Measurements from ENCODE around the gene NME1.
"Not testable (repeated sequence)": the region's sequence is repeated elsewhere in the genome, so short reads cannot be mapped to it uniquely, and the experiment has no call there.

The NME1 gene

DNA sequence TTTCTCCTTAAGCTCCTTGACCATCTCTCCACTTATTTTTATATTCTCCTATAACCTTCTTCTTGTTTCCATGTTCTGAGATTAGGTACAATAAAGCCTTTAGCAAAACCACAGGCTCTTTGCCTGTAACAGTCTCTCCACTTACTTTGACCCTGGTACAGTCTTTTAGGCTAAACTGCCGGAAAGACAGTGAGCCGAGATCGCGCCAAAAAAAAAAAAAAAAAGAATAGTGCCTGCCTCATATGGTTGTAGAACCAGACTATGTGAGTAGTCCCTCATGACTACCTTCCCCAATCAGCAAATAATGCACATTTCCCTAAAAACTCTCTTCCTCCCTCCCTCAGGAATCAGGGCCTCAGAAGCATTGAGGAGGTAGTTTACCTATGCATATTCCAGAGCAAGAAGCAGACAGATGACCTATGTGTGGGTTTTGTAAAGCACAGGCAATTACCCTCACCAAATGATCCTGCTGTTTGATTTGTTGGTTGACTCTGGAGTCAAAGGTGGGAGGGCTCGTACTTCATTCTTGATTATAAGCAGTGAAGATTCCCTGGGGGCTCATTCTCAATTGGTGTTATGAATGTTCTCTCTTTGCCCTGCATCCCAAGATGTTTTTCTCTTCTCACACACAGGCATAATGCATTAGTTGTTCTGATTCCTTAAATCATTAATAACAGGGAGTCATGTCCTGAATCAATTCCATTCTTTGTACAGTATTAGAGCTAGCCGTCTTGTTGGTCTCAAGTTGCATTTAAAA is 8.9 kb upstream of the NME1 start:
- in situ Hi-C loops (cut with MboI; ENCODE audit: low sequenced_read_pairs): loop anchor here (10.0 kb wide), 1 partner anchor 140 kb away; no protein-coding TSS in a partner anchor

DNA sequence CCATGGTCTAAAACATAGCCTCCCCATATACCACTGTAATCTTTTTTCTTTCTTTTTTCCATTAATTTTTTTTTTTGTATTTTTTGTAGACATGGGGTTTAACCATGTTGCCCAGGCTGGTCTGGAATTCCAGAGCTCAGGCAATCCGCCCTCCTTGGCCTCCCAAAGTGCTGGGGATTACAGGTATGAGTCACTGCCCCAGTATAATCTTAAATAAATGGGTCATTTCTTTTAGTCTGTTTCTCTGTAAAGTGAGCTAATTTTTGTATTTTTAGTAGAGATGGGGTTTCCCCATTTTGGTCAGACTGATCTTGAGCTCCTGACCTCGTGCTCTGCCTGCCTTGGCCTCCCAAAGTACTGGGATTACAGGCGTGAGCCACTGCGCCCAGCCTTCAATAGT is 5.7 kb upstream of the NME1 start:
- in situ Hi-C loops (cut with MboI; ENCODE audit: low sequenced_read_pairs): loop anchor here (10.0 kb wide), 1 partner anchor 143 kb away; no protein-coding TSS in a partner anchor

DNA sequence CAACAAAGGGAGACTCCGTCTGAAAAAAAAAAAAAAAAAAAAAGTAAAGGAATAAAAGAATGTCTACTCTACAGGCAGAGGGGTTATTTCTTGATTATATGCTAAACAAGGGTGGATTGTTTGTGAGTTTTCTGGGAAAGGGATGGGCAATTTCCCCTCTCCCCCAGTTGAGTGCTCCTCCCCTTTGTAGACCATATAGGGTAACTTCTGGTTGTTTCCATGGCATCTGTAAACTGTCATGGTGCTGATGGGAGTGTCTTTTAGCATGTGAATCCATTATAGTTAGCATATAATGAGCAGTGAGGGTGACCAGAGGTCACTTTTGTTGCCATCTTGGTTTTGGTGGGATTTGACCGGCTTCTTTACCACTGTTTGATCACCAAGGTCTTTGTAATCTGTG is 4.2 kb upstream of the NME1 start:
- in situ Hi-C loops (cut with MboI; ENCODE audit: low sequenced_read_pairs): loop anchor here (10.0 kb wide), 1 partner anchor 144 kb away; no protein-coding TSS in a partner anchor

DNA sequence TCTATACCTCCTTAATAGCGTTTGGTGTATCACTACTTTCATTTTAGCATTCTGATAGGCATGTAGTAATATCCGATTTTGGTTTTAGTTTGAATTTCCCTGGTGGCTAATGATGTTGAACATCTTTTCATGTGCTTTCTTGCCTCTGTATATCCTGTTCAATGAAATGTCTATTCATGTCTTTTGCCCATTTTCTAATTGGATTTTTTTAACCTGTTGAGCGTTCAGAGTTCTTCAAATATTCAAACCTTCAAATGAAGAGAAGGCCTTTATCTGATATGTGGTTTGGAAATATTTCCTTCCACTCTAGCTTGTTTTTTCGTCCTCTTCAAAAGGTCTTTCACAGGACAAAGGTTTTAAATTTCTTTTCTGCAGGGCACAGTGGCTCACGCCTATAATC is 2.4 kb upstream of the NME1 start:
- in situ Hi-C loops (cut with MboI; ENCODE audit: low sequenced_read_pairs): no loop called here

DNA sequence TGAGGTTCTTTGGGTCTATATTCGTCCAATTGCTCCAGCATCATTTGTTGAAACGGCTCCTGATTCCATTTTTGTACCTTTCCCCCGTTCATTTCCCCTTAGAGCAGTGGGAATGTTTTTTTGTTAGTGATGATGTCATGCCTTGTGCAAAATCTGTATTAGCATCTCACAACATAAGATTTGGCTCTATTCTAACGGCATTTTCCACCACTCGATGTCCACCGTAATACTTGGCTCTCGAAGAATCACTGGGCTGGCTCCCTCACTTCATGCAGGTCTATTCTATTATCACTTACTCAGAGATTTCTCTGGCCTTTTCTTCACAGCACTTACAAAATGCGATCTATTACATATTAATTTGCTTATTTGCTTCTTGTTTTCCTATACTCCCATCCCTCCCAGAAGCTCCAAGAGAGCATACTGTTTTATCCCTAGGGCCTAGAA is 571 bp upstream of the NME1 start:
- in situ Hi-C loops (cut with MboI; ENCODE audit: low sequenced_read_pairs): no loop called here

DNA sequence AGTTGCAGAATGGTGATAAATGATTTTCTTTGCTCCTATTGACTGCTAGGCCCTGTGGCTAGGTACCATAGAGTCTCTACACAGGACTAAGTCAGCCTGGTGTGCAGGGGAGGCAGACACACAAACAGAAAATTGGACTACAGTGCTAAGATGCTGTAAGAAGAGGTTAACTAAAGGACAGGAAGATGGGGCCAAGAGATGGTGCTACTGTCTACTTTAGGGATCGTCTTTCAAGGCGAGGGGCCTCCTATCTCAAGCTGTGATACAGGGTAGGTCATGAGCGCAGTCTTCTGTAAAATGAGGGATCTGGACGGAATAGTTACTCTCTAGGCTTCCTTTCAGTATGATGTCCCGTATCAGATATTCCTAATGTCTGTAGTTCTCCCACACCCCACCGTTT is 817 bp downstream of the NME1 start:
- in situ Hi-C loops (cut with MboI; ENCODE audit: low sequenced_read_pairs): no loop called here

DNA sequence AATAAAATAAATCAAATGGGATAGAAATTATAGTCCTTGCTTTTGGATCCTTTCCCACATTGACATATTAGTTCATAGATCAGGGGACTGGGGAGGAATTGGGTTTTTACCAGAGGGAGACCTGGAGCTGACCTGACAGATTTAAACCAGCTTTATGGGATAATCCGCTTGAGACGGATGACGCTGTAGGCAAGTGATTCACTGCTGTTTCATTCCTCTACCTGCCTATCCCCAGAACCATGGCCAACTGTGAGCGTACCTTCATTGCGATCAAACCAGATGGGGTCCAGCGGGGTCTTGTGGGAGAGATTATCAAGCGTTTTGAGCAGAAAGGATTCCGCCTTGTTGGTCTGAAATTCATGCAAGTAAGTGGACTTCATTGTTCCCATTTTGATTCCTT is 2.1 kb downstream of the NME1 start:
- in situ Hi-C loops (cut with MboI; ENCODE audit: low sequenced_read_pairs): no loop called here

DNA sequence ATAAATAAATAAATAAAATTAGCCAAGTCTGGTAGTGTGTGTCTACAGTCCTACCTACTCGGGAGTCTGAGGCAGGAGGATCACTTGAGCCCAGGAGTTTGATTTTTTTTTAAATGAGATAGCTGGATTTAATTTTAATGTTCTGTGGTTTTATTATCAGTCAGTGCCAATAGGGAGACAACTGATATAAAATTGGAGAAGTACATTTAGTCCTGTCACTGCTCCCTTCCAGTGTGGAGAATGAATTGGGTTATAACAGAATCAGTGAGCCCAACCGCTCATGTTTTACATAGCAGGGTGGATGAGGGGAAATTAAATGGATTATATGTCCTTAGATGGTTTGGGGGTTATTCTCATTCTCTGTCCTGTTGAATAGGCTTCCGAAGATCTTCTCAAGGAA is 6.2 kb downstream of the NME1 start:
- in situ Hi-C loops (cut with MboI; ENCODE audit: low sequenced_read_pairs): no loop called here

DNA sequence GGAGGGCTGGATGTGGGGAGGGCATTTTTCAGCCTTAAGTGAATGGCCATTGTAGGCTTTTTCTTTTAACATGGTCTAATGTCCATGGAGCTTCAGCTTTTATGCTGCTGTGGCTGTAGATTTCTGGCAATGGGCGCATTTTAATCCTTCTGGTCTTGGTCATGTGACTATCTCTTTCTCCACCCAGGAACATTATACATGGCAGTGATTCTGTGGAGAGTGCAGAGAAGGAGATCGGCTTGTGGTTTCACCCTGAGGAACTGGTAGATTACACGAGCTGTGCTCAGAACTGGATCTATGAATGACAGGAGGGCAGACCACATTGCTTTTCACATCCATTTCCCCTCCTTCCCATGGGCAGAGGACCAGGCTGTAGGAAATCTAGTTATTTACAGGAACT is 8.2 kb downstream of the NME1 start:
- in situ Hi-C loops (cut with MboI; ENCODE audit: low sequenced_read_pairs): no loop called here

DNA sequence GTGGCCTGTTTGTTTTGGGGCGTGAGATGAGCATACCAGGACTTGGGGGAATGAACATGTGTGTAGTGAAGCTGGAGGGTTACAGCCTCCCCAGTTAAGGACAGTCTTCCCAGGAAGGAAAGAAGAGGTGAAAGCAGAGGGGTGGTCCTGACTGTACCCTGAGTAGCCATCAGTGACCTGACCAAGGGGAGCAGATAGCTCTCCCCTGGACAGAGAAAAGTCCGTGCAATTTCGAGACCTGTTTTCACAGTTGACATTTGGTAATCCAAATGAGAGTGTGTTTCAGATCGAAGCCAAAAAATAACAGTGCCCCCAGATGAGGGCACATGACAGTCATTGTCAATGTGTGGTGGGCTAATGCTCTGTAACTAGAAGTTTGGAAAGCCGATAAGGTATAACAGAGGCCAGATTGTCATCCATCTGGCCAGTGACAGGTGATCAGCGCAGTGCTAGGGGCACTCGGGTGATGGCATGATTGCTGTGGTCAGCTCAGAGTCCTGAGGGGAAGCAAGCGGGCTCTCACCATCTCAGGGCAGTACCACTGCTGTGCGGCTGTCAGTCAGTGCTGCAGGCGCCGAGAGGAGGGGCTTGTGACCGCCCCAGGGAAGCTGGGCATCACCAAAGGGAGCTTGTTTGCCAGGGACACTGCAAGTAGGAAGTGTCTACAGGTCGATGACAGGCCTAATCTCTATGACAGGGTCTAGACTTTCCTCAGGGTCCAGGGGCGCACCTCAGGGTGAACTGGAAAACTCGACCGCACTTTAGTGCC is 11.7 kb downstream of the NME1 start:
- in situ Hi-C loops (cut with MboI; ENCODE audit: low sequenced_read_pairs): no loop called here

DNA sequence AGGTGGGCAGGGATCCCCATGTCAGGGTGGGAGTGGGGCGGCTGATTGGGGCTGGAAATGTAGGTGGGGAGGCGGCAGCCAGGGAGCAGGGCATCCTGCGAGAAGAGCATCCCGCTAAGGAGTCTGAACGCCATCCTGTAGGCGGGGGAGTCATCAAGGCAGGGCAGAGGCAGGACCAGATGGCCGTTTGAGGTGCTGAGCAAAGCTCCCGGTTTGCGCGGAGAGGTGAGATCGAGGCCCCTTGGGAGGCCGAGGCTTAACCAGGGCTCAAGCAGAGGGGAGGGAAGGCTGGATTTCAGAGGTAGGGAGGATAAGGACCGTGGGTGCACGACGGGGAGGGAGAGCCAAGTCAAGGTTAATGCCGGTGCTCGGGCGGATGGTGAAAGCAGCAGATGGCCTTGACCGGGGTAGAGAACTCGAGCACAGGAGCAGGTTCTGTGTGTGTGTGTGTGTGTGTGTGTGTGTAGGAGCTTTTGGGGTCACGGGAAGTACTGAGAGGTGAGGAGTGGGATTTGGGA is 12.4 kb downstream of the NME1 start:
- in situ Hi-C loops (cut with MboI; ENCODE audit: low sequenced_read_pairs): no loop called here

DNA sequence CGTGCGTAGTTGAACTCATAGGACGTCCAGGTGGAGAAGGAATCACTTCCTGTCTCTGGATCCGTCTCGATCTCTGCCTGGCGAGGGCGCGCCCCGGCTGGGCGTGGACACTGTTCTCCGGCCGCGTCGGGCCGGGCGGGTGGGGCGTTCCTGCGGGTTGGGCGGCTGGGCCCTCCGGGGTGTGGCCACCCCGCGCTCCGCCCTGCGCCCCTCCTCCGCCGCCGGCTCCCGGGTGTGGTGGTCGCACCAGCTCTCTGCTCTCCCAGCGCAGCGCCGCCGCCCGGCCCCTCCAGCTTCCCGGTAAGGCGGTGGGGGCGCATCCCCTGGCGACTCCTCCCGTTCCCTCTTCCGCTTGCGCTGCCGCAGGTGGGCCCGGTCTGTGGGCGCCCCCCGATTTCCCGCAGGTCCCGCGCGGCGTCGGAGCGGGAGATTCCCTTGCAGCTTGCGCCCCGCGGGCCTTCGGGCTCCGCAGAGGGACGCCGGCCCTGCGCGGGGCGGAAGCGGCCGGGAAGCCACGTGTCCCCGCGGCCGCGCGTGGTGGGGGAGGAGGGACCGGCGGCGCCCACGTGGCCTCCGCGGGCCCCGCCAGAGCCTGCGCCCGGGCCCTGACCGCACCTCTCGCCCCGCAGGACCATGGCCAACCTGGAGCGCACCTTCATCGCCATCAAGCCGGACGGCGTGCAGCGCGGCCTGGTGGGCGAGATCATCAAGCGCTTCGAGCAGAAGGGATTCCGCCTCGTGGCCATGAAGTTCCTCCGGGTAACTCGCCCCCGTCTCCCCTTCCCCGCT is 13.0 kb downstream of the NME1 start, which contains the start of gene NME2:
Gene NME2, plus strand, starts transcription at position 214 of the 789 bp plus-strand sequence. Its CDS starts 420 bp downstream, at position 634.
- in situ Hi-C loops (cut with MboI; ENCODE audit: low sequenced_read_pairs): no loop called here

DNA sequence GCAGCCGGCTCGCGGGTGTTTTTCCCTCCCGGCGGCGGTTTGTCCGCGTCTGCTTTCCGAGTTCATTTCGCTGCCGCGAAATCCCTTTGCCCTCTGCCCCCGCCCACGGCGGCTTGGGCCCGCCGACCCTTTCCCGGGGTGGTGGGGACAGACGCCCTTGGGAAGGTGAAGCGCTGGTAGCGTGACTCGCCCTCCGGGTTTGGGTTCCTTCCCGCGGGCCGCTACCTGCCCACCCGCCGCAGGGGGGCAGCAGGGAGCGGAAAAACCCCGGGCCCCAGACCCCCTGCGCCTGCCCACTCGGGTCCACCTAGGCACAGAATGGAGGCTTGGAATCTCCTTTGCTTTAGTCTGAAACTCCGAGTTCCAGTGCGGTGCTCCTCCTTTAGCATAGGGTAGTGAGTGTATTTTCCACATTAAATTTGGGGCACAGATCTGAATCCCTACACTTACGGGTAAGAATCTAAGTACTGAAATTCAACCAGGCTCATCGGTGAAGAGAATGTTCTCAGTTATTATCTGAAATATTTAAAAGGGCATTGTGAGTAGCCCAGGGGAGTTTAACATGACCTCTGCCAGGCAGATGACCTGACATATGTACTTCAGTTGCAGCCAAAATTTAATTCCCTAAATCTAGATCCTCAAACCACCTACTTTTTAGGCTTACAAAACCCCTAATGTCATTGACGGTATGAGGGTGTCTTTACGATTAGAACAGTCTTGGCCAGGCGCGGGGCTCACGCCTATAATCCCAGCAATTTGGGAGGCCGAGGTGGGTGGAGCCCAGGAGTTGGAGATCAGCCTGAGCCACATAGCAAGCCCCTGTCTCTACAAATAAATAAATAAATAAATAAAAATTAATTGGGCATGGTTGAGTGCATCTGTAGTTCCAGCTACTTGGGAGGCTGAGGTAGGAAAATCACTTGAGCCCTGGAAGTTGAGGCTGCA is 13.9 kb downstream of the NME1 start:
- in situ Hi-C loops (cut with MboI; ENCODE audit: low sequenced_read_pairs): no loop called here

DNA sequence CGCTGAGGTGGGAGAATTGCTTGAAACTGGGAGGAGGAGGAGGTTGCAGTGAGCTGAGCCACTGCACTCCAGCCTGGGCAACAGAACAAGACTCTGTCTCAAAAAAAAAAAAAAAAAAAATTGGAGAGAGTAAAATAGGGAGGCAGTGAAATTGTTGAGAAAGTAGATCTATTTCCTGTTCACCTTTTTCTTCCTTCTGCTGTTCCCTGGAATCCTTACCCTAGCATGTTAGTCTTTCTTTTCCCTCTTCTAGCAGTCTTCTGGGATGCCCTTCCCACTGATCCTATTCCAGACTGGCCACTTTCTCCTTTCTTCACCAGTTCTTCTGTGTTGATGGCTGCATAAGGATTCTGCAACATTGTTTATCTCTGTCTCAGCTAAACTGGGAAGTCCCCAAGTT is 16.0 kb downstream of the NME1 start:
- in situ Hi-C loops (cut with MboI; ENCODE audit: low sequenced_read_pairs): no loop called here

DNA sequence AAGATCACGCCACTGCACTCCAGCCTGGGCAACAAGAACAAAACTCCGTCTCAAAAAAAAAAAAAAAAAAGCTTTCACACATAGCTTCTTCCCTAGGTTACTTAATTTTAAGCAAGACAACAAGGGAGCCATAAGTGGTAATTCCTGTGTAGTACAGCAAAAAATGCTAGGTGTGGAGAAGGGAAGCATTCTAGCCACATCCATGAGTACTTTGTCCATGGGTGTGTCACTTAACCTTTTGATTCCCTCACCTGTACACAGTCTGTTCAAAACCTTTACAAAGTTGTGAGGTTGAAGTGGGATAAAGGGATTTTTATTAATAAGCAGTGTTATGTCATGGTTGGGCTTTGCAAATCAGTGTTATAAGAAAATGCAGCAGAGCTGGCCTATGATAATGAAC is 17.4 kb downstream of the NME1 start:
- in situ Hi-C loops (cut with MboI; ENCODE audit: low sequenced_read_pairs): no loop called here

DNA sequence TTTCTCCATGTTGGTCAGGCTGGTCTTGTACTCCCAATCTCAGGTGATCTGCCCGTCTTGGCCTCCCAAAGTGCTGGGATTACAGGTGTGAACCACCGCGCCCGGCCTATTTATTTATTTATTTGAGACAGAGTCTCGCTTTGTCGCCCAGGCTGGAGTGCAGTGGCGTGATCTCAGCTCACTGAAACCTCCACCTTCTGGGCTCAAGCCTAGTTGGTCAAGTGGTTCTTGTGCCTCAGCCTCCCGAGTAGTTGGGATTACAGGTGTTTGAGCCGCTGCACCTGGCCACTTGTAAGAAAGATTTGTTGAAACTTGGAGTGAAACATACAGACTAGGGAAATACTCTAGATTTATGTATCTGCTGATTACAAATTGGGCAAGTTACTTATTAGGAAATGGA is 18.7 kb downstream of the NME1 start:
- in situ Hi-C loops (cut with MboI; ENCODE audit: low sequenced_read_pairs): not testable (repeated sequence)

DNA sequence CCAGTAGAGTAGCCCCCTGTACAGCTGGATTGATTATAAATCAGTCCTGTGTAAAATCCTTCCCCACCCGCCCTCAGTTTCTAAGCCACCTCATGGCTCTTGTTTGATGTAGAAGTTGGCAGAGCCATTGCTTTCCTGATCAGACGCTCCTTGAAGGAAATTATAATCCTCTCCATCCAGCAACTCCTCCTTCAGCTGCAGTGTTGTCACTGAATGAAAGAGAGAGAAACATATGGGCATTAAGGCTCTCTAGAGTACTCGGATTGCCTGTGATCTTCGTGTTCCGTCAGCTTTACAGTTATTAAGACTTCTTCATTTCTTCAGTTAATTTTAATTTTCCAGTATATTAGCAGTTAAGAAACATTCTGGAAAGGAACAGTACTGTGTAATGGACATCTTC is 27.1 kb downstream of the NME1 start:
- in situ Hi-C loops (cut with MboI; ENCODE audit: low sequenced_read_pairs): no loop called here

DNA sequence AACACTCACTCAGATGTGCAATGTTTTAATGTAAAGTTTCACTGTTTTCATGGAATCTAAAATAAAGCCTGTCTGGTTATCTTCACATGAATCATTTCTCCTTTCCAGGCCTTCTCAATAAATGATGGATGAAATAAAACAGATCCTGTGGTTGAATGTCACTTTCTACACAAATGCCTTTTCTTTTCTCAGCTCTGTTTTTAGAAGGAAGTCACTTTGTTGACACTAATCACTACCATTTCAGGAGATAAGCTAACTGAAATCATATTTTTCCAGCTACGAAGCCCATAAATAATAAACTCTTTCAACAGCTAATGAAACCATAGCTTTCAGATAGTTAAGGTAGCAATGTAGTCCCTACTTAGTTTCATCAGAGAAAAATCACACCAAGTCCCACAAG is 30.8 kb downstream of the NME1 start:
- in situ Hi-C loops (cut with MboI; ENCODE audit: low sequenced_read_pairs): no loop called here

DNA sequence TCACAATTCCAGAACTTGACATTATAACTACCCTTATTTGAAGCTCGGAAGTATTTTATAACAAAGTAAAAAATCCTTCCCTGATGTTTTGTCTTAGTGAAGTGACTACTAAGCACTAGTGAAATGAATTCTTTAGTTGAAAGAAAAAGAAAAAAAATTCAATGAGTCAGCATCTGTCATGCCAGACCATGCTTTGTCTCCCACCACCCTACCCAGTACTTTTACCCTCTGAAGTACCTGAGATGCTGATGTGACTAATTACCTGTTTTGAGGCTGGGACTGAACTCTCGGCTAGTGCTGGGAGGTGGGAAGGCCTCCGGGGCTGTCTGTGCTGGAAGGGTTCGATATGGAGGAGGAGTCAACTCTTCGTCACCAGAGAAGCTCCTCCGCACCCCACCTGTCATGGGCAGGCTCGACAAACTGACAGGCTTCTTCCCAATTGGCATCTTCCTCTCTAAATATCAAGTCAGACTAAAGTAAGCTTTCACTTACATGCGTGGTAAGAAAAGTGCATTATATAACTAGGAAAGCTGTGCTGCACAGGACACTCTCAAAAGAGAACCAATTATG is 32.5 kb downstream of the NME1 start:
- in situ Hi-C loops (cut with MboI; ENCODE audit: low sequenced_read_pairs): no loop called here

All from HL-60/S4 treated with retinoic acid at 250 ng/mL for 4 days and 3 days (cell line).